ENCODE data around the gene ZNF616.

Gene ZNF616

DNA sequence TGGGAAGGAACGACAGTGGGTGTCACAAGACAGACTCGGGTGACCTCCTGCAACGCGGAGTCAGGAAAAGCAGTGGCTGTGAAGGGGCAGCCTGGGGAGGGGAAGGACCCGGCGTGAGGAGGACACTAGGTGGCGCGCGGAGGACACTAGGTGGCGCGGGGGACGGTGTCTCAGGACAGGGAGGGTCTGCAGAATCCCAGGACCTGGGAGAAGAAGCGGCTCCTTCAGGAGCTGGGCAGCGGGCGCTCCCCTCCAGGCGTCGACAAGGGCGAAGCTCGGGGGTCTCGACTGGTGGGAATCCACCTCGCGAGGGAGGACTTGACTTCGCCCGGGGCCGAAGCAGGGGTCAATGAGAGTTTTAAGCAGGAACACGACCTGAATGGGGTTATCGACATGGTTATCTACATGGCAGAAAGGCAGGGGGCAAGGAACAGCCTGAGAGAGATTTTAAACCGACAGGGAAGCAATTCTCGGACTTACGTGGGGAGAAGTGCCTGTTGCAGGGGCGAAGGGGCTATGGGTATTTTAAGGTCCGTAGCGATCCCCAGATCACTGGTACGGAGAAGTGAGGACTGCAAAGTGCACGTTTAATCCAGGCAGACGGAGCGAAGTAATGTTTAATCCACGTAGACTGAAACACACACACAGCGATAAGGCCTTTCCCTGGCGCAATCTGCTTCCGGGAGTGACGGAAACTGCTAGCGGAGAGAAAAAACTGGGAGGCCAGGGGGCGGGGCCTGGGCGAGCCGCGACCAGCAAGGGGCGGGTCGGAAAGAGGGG, at the start of gene ZNF616:
Gene ZNF616 (minus strand): TSS at position 687 of the 780 bp plus-strand sequence. CDS start 9,426 bp downstream, outside the sequence.
- Histone ChIP-seq H3K9me3 (ENCODE audit: control insufficient read depth in 1 of 2, low read length in 2 of 2) (peaks cover 12 to 18% of the 10 kb centered on the region in 2 donors), H3K4me1 (ENCODE audit: control insufficient read depth in 1 of 2, insufficient read depth in 2 of 2, low read length in 2 of 2) (peaks cover 3 to 17% of the 10 kb centered on the region in 2 donors), H3K4me3 (ENCODE audit: low read depth in 1 of 2, low read length in 2 of 2) (peak within 1 kb of the TSS; percentile 97 to 100), H3K27ac (ENCODE audit: low read depth, low read length) (peak within 1 kb of the TSS; percentile 88), H3K27me3 (ENCODE audit: control insufficient read depth in 1 of 2, insufficient read depth in 2 of 2, low read length in 2 of 2) (no peaks in the 10 kb centered on the region), H3K36me3 (ENCODE audit: control insufficient read depth in 1 of 2, insufficient read depth in 2 of 2, low read length in 2 of 2) (peaks cover 0 to 5% of the 10 kb centered on the region in 2 donors), H3K9ac (ENCODE audit: low read depth in 1 of 2, low read length in 2 of 2) (peak within 1 kb of the TSS; percentile 88 to 99)

DNA sequence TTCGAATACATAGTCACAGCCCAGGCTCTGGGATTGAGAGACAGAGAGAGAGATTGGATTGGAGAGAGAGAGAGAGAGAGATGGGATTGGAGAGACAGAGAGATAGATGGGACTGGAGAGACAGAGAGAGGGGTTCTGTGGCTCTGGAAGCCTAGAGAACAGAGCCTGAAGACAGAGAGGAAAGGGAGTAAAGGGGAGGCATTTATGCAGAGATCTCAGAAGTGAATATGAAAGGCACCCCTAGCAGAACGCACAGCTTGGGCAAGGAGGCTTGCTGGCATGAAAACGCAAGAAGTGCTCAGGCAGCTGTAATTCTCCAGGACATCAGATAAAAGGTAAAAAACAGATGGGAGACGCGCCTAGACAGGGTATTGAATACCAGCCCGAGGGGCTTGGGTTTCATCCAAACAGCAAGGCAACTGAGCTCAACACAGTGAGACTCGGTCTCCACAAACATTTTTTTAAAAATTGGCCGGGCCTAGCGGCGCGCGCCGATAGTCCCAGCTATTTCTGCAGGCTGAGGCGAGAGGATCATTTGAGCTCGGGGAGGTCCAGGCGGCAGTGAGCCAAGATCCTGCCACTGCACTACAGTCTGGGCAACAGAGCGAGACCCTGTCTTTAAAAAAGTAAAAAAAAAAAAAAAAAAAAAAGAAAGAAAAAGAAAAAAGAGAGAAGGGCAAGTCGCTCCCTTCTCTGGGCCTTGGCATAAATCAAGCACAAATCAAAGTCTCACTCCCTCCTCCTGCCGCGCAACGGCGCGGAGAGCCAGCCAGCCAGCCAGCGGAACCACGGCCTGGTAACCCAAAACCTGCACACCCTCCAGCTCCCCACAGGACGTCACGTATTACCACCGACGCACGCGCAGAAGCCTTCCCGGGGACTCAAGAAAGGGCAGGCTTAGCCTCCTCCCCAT, 49.3 kb upstream of the ZNF616 start:
- Histone ChIP-seq H3K9me3 (ENCODE audit: control insufficient read depth in 1 of 2, low read length in 2 of 2) (no peaks in the 10 kb centered on the region), H3K27me3 (ENCODE audit: control insufficient read depth in 1 of 2, insufficient read depth in 2 of 2, low read length in 2 of 2) (no peaks in the 10 kb centered on the region), H3K4me3 (ENCODE audit: low read depth in 1 of 2, low read length in 2 of 2) (peak overlapping the region; percentile 57 to 69), H3K27ac (ENCODE audit: low read depth, low read length) (peak overlapping the region; percentile 26), H3K36me3 (ENCODE audit: control insufficient read depth in 1 of 2, insufficient read depth in 2 of 2, low read length in 2 of 2) (peaks cover 7 to 13% of the 10 kb centered on the region in 2 donors), H3K4me1 (ENCODE audit: control insufficient read depth in 1 of 2, insufficient read depth in 2 of 2, low read length in 2 of 2) (peaks cover 31 to 33% of the 10 kb centered on the region in 2 donors), H3K9ac (ENCODE audit: low read depth in 1 of 2, low read length in 2 of 2) (peak overlapping the region; percentile 21 to 68)

DNA sequence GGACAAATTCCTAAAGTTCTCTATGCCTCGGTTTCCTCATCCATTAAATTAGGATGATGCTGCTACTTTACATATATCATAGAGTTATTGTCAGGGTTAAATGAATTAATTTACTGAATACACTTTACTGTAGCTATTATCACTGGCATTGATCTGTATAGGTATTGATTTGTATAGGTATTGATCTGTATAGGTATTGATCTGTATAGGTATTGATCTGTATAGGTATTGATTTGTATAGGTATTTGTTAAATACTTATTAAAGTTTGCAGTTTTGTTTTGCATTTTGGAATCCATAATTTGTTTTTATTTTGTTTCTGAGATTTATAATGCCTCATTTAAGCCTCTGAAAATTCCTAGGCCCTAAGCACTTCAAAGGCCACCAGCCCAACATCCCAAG, 47.7 kb upstream of the ZNF616 start:
- H3K9me3 ChIP-seq (ENCODE audit: control insufficient read depth in 1 of 2, low read length in 2 of 2): no peaks in the 10 kb centered on the region
- H3K4me3 ChIP-seq (ENCODE audit: low read depth in 1 of 2, low read length in 2 of 2): no peak overlapping the region
- no peaks in the 10 kb centered on the region for H3K27me3 ChIP-seq (ENCODE audit: control insufficient read depth in 1 of 2, insufficient read depth in 2 of 2, low read length in 2 of 2)
- H3K27ac ChIP-seq (ENCODE audit: low read depth, low read length): no peak overlapping the region
- H3K36me3 ChIP-seq (ENCODE audit: control insufficient read depth in 1 of 2, insufficient read depth in 2 of 2, low read length in 2 of 2): no peaks in the 10 kb centered on the region
- H3K4me1 ChIP-seq (ENCODE audit: control insufficient read depth in 1 of 2, insufficient read depth in 2 of 2, low read length in 2 of 2): peaks cover 20 to 22% of the 10 kb centered on the region in 2 donors
- no peak overlapping the region for H3K9ac ChIP-seq (ENCODE audit: low read depth in 1 of 2, low read length in 2 of 2)

DNA sequence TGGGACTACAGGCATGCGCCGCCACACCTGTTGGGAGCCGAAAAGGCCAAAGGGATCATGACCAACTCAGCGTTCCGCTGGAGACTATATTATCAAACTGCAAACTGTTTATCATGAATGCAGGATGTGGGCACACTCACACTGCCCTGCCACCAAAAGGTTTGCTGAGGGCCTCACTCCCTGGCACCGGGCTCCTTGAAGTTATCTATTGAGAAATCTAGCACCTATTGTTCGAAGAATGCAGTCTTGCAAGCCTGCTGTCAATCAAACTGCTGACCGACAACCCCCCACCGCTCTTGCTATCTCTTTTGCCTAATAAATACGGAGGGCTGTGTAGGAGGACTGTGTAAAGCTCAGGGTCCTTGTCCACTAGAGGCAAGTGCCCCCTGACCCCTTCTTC, 36.8 kb upstream of the ZNF616 start:
- Histone ChIP-seq H3K27ac (ENCODE audit: low read depth, low read length) (no peak overlapping the region), H3K9me3 (ENCODE audit: control insufficient read depth in 1 of 2, low read length in 2 of 2) (no peaks in the 10 kb centered on the region), H3K27me3 (ENCODE audit: control insufficient read depth in 1 of 2, insufficient read depth in 2 of 2, low read length in 2 of 2) (no peaks in the 10 kb centered on the region), H3K4me3 (ENCODE audit: low read depth in 1 of 2, low read length in 2 of 2) (no peak overlapping the region), H3K4me1 (ENCODE audit: control insufficient read depth in 1 of 2, insufficient read depth in 2 of 2, low read length in 2 of 2) (no peaks in the 10 kb centered on the region), H3K9ac (ENCODE audit: low read depth in 1 of 2, low read length in 2 of 2) (no peak overlapping the region), H3K36me3 (ENCODE audit: control insufficient read depth in 1 of 2, insufficient read depth in 2 of 2, low read length in 2 of 2) (no peaks in the 10 kb centered on the region)

DNA sequence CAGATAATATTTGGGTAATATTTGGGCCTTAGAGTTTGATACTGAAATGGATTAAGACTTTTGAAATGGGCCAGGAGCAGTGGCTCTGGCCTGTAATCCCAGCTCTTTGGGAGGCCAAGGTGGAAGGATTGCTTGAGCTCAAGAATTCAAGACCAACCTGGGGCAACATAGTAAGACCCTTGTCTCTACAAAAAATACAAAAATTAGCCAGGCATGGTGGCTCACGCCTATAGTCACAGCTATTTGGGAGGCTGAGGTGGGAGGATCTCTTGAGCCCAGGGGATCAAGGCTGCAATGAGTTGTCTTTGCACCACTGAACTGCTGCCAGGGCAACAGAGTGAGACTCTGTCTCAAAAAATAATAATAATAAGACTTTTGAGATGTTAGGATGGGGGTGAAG, 32.6 kb upstream of the ZNF616 start:
- Histone ChIP-seq H3K9ac (ENCODE audit: low read depth in 1 of 2, low read length in 2 of 2) (no peak overlapping the region), H3K9me3 (ENCODE audit: control insufficient read depth in 1 of 2, low read length in 2 of 2) (peaks cover 0 to 5% of the 10 kb centered on the region in 2 donors), H3K4me1 (ENCODE audit: control insufficient read depth in 1 of 2, insufficient read depth in 2 of 2, low read length in 2 of 2) (peaks cover 7 to 13% of the 10 kb centered on the region in 2 donors), H3K27me3 (ENCODE audit: control insufficient read depth in 1 of 2, insufficient read depth in 2 of 2, low read length in 2 of 2) (no peaks in the 10 kb centered on the region), H3K36me3 (ENCODE audit: control insufficient read depth in 1 of 2, insufficient read depth in 2 of 2, low read length in 2 of 2) (peaks cover 4 to 11% of the 10 kb centered on the region in 2 donors), H3K27ac (ENCODE audit: low read depth, low read length) (no peak overlapping the region), H3K4me3 (ENCODE audit: low read depth in 1 of 2, low read length in 2 of 2) (peak overlapping the region in 1 of 2 donors; percentile 100)

DNA sequence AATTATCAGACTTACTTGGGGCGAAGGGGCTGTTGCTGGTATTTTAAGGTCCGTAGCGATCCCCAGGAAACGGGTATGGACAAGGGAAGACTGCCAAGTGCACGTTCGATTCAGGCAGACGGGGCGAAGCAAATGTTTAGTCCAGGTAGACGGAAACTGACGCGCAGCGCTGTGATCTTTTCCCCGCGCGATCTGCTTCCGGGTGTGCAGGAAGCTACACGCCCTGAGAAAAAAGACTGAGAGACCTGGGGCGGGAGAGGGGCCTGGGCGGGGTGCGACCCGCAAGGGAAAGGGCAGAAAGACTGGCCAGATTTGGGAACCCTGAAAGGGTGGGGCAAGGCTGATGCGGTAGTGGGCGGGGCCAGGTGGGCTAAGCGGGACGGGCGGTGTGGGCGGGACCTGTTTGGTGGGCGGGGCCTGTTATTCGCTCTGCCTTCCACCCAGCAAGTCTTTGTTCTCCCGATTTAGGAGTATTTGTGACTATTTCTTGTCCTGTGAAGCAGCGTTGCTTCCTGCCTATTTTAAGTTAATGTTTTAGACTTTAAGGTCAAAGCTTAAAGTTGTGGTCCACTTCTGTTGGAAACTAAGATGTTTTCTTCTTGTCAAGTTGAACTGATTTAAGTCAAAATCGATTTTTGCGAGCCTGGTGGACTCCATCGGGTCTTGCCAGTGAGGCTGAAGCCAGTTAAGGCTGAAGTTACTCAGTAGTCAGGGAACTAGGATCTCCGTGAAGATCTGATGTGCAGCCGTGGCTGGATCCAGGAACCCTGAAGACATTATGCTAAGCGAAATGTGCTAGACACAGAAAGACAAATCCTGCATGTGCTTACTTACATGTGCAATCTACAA, 31.8 kb upstream of the ZNF616 start, which contains the start of gene ZNF836:
Gene ZNF836 (minus strand): TSS at position 301 of the 849 bp plus-strand sequence. CDS start 3,549 bp downstream, outside the sequence.
- peak within 1 kb of the TSS; percentile 94 to 97 for H3K9ac ChIP-seq (ENCODE audit: low read depth in 1 of 2, low read length in 2 of 2)
- peaks cover 4 to 11% of the 10 kb centered on the region in 2 donors for H3K36me3 ChIP-seq (ENCODE audit: control insufficient read depth in 1 of 2, insufficient read depth in 2 of 2, low read length in 2 of 2)
- H3K9me3 ChIP-seq (ENCODE audit: control insufficient read depth in 1 of 2, low read length in 2 of 2): peaks cover 0 to 5% of the 10 kb centered on the region in 2 donors
- H3K27ac ChIP-seq (ENCODE audit: low read depth, low read length): peak within 1 kb of the TSS; percentile 60
- no peaks in the 10 kb centered on the region for H3K27me3 ChIP-seq (ENCODE audit: control insufficient read depth in 1 of 2, insufficient read depth in 2 of 2, low read length in 2 of 2)
- H3K4me3 ChIP-seq (ENCODE audit: low read depth in 1 of 2, low read length in 2 of 2): peak within 1 kb of the TSS; percentile 99 to 100
- H3K4me1 ChIP-seq (ENCODE audit: control insufficient read depth in 1 of 2, insufficient read depth in 2 of 2, low read length in 2 of 2): peaks cover 7 to 13% of the 10 kb centered on the region in 2 donors

DNA sequence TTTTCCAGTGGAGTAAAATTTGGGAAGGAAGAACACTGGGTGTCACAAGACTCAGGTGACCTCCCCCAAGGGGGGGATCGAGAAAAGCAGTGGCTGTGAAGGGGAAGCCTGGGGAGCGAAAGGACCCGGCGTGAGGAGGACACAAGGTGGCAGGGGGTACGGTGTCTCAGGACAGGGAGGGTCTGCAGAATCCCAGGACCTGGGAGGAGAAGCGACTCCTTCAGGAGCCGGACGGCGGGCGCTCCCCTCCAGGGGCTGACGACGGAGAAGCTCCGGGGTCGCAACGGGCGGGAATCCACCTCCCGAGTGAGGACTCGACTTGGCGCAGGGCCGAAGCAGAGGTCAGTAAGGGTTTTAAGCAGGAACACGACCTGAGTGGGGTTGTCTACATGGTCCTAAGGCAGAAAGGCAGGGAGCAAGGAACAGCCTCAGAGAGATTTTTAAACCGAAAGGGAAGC, 31.2 kb upstream of the ZNF616 start:
- H3K4me1 ChIP-seq (ENCODE audit: control insufficient read depth in 1 of 2, insufficient read depth in 2 of 2, low read length in 2 of 2): peaks cover 7 to 13% of the 10 kb centered on the region in 2 donors
- peaks cover 0 to 5% of the 10 kb centered on the region in 2 donors for H3K9me3 ChIP-seq (ENCODE audit: control insufficient read depth in 1 of 2, low read length in 2 of 2)
- no peaks in the 10 kb centered on the region for H3K27me3 ChIP-seq (ENCODE audit: control insufficient read depth in 1 of 2, insufficient read depth in 2 of 2, low read length in 2 of 2)
- H3K36me3 ChIP-seq (ENCODE audit: control insufficient read depth in 1 of 2, insufficient read depth in 2 of 2, low read length in 2 of 2): peaks cover 4 to 11% of the 10 kb centered on the region in 2 donors
- peak overlapping the region; percentile 60 for H3K27ac ChIP-seq (ENCODE audit: low read depth, low read length)
- peak overlapping the region; percentile 99 to 100 for H3K4me3 ChIP-seq (ENCODE audit: low read depth in 1 of 2, low read length in 2 of 2)
- peak overlapping the region; percentile 94 to 97 for H3K9ac ChIP-seq (ENCODE audit: low read depth in 1 of 2, low read length in 2 of 2)

DNA sequence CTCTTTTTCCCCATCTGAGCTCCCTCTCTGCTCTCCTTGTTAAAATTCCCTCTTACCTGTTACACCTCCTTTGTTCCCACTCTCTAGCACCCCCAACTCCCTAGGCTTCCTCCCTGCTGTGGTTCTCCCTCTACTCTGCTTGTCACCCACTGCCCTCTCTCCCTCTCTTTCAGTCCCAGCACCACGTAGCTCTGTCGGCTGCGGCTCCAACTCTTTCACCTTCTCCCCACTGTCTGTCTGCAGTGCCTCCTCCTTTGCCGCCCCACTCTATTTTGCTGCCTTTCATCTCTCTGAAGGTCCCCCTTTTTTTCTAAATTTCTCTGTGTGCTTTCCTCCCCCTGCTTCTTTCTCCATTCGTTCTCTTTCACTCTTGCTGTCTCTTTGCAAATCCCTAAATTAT, 30.6 kb upstream of the ZNF616 start:
- Histone ChIP-seq H3K4me3 (ENCODE audit: low read depth in 1 of 2, low read length in 2 of 2) (peak overlapping the region; percentile 99 to 100), H3K9ac (ENCODE audit: low read depth in 1 of 2, low read length in 2 of 2) (peak overlapping the region; percentile 94 to 97), H3K9me3 (ENCODE audit: control insufficient read depth in 1 of 2, low read length in 2 of 2) (peaks cover 0 to 5% of the 10 kb centered on the region in 2 donors), H3K36me3 (ENCODE audit: control insufficient read depth in 1 of 2, insufficient read depth in 2 of 2, low read length in 2 of 2) (peaks cover 8 to 15% of the 10 kb centered on the region in 2 donors), H3K27me3 (ENCODE audit: control insufficient read depth in 1 of 2, insufficient read depth in 2 of 2, low read length in 2 of 2) (no peaks in the 10 kb centered on the region), H3K27ac (ENCODE audit: low read depth, low read length) (no peak overlapping the region), H3K4me1 (ENCODE audit: control insufficient read depth in 1 of 2, insufficient read depth in 2 of 2, low read length in 2 of 2) (peaks cover 7 to 13% of the 10 kb centered on the region in 2 donors)

DNA sequence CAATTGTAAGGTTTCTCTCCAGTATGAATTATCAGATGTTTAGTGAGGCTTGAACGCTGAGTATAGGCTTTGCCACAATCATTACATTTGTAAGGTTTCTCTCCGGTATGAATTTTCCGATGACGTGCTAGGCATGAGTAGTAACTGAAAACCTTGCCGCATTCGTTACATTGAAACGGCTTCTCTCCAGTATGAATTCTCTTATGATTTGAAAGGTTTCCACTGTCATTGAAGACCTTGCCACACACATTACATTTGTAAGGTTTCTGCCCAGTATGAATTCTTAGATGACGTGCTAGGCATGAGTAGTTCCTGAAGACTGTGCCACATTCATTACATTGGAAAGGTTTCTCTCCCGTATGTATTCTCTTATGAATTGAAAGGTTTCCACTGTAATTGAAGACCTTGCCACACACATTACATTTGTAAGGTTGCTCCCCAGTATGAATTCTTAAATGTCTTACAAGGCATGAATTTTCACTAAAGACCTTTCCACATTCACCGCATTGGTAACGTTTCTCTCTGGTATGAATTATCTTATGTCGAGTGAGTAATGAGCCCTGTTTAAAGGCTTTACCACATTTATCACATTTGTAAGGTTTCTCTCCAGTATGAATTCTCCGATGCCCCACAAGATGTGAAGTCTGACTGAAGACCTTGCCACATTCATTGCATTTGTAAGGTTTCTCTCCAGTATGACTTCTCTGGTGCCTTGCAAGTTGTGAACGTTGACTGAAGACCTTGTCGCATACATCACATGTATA, 16.0 kb upstream of the ZNF616 start:
- Histone ChIP-seq H3K36me3 (ENCODE audit: control insufficient read depth in 1 of 2, insufficient read depth in 2 of 2, low read length in 2 of 2) (peaks cover 29 to 48% of the 10 kb centered on the region in 2 donors), H3K9me3 (ENCODE audit: control insufficient read depth in 1 of 2, low read length in 2 of 2) (peaks cover 55 to 86% of the 10 kb centered on the region in 2 donors), H3K27me3 (ENCODE audit: control insufficient read depth in 1 of 2, insufficient read depth in 2 of 2, low read length in 2 of 2) (no peaks in the 10 kb centered on the region), H3K4me1 (ENCODE audit: control insufficient read depth in 1 of 2, insufficient read depth in 2 of 2, low read length in 2 of 2) (no peaks in the 10 kb centered on the region), H3K9ac (ENCODE audit: low read depth in 1 of 2, low read length in 2 of 2) (no peak overlapping the region), H3K27ac (ENCODE audit: low read depth, low read length) (no peak overlapping the region), H3K4me3 (ENCODE audit: low read depth in 1 of 2, low read length in 2 of 2) (peak overlapping the region in 1 of 2 donors; percentile 23)

Data from duodenal mucosa (tissue), 2 donors.